Adrenal gland (tissue), 12 donors: Measurements from ENCODE around the gene MMD. TPM values are rescaled to one million over a fixed set of nuclear protein-coding genes. Genes with fewer than 3 reads are reported as not detected.
"Not testable (repeated sequence)": the region's sequence is repeated elsewhere in the genome, so short reads cannot be mapped to it uniquely, and the experiment has no call there.

ENCODE experiments used
- DNase-seq, 7 donors: peaks; one replicate each; pipeline ENCODE4 v3.0.0-alpha.2; 2019 to 2020
- H3K27ac ChIP-seq, 5 donors: fragments of 200-600 bp; sonication (generic) in 4 of 5; 1 replicate in 3 of 5; 2 replicates in 2 of 5; pipeline versions ENCODE4 v1.5.1 to v1.8.0; 2016 to 2020; ENCODE audit warnings: mild to moderate bottlenecking in 1 of 5
- H3K27me3 ChIP-seq: fragments of 200-600 bp; 2 replicates; pipeline ENCODE4 v1.8.0; 2021
- H3K36me3 ChIP-seq, 2 donors: fragments of 200-600 bp; replicated peaks in 1 of 2; 1 replicate in 1 of 2; 2 replicates in 1 of 2; pipeline versions ENCODE4 v1.5.1 to v1.8.0; 2018 to 2022
- H3K4me1 ChIP-seq, 2 donors: fragments of 200-600 bp; replicated peaks in 1 of 2; 1 replicate in 1 of 2; 2 replicates in 1 of 2; pipeline versions ENCODE4 v1.5.1 to v1.8.0; 2018 to 2021
- H3K4me3 ChIP-seq, 4 donors: fragments of 200-600 bp; sonication (generic) in 3 of 4; one replicate each; pipeline ENCODE4 v1.5.1; 2016 to 2018
- H3K9me3 ChIP-seq, 3 donors: fragments of 200-600 bp; sonication (generic) in 1 of 3; replicated peaks in 1 of 3; 1 replicate in 2 of 3; 2 replicates in 1 of 3; pipeline versions ENCODE4 v1.5.1 to v1.8.0; 2016 to 2021
- POLR2A ChIP-seq, 2 donors: fragments of 450-650 bp; IDR thresholded peaks; one replicate each; pipeline ENCODE4 v1.6.1; 2017; ENCODE audit warnings: antibody characterized with exemption in 2 of 2, mild to moderate bottlenecking in 2 of 2, moderate library complexity in 1 of 2
- WGBS, 4 donors: extraction: QIAGEN DNeasy Blood & Tissue Kit in 2 of 4; methylation state at CpG; one replicate each; pipeline versions ENCODE4 v1.1.5 to v1.1.7; 2013 to 2017; 5-methylcytosine and 5-hydroxymethylcytosine counted together
- intact Hi-C, 2 donors: fragments of 100-400 bp; cut with DNase I; formaldehyde crosslinking; loops; one replicate each; pipeline versions ENCODE4 v1.14.1 to v1.15.0; 2022 to 2023
- polyA plus RNA-seq, 3 donors: library from polyadenylated mRNA; stranded (reverse); fragments of 200-250 nt in 2 of 3; fragments of 350-450 nt in 1 of 3; fragmentation: Illumina TruSeq in 1 of 3; extraction: RNeasy Lipid Tissue Mini Kit (QIAGEN cat#74804) in 1 of 3; gene quantifications; one replicate each; pipeline ENCODE4 v1.2.3, GENCODE V29; 2013 to 2014
- total RNA-seq, 9 donors: library from RNA; depleted of rRNA in 4 of 9; stranded (reverse); fragments of >200 nt in 4 of 9; fragments of 120-200 nt in 1 of 9; fragmentation: NEBNext Ultra II Directional in 1 of 9; extraction: Animal tissue kit (Norgen Biotek cat#: 25700) in 1 of 9; gene quantifications; one replicate each; pipeline versions ENCODE4 v1.1.0 to v1.2.4, GENCODE V29; 2013 to 2023
- TF ChIP-seq, protein P1 (sequence below), 6 experiments: fragments of 450-650 bp in 4 of 6; fragments of 200-600 bp in 2 of 6; sonication (generic) in 1 of 6; IDR thresholded peaks; 1 replicate in 5 of 6; 2 replicates in 1 of 6; pipeline versions ENCODE4 v1.5.1 to v1.8.0; 2016 to 2021; ENCODE audit warnings: antibody characterized with exemption in 6 of 6, mild to moderate bottlenecking in 2 of 6, moderate library complexity in 1 of 6
- donor health status: healthy with polysubstance abuse.
- donor health status: Bipolar disorder and iron deficiency.
- donor health status: DM: yes; HTN: yes; CAD: no.
- donor health status: DM: no; HTN: no; CAD: no.
- donor health status: DM: no; HTN: no; CAD: no.
- donor health status: DM: yes; HTN: yes; CAD: no.

Gene MMD
- total and polyA plus RNA-seq, 12 donors: 6.2 to 27.6 (median 14.6) TPM

DNA sequence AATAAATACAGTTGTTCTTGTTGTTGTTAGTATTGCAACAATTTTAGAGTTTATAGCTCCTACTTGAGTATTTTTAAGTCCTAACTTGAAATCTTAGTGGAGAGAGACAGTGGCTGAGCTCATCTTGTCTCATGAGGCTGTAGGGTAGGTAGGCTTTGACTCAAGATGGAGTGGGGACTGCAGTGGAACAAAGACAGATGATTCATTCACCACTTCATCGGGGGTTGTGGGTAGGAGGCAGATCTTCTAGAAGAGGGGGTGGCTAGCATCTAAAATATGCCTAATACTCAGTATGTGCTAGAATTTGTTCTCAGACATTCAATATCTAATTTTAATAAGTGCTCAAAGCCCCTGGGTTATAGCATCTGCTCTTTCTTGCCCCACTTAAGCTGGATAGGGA, 13.1 kb upstream of the MMD start:
- TF ChIP-seq POLR2A (IDR thresholded peaks at IDR 0.05): no peak
- TF ChIP-seq, protein P1, sequence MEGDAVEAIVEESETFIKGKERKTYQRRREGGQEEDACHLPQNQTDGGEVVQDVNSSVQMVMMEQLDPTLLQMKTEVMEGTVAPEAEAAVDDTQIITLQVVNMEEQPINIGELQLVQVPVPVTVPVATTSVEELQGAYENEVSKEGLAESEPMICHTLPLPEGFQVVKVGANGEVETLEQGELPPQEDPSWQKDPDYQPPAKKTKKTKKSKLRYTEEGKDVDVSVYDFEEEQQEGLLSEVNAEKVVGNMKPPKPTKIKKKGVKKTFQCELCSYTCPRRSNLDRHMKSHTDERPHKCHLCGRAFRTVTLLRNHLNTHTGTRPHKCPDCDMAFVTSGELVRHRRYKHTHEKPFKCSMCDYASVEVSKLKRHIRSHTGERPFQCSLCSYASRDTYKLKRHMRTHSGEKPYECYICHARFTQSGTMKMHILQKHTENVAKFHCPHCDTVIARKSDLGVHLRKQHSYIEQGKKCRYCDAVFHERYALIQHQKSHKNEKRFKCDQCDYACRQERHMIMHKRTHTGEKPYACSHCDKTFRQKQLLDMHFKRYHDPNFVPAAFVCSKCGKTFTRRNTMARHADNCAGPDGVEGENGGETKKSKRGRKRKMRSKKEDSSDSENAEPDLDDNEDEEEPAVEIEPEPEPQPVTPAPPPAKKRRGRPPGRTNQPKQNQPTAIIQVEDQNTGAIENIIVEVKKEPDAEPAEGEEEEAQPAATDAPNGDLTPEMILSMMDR (IDR thresholded peaks at IDR 0.05): no peak
- no peaks in the 10 kb centered on the region for H3K36me3 ChIP-seq
- H3K27ac ChIP-seq: no peak overlapping the region
- intact Hi-C loops: no loop called here
- H3K4me3 ChIP-seq: no peak overlapping the region
- no peaks in the 10 kb centered on the region for H3K9me3 ChIP-seq
- WGBS, 4 donors: 82 to 93% (median 88%) methylated on average over 1 of the region's 1 CpG
- no peak for DNase-seq
- H3K27me3 ChIP-seq: no peaks in the 10 kb centered on the region
- peaks cover 0 to 12% of the 10 kb centered on the region in 2 donors for H3K4me1 ChIP-seq

DNA sequence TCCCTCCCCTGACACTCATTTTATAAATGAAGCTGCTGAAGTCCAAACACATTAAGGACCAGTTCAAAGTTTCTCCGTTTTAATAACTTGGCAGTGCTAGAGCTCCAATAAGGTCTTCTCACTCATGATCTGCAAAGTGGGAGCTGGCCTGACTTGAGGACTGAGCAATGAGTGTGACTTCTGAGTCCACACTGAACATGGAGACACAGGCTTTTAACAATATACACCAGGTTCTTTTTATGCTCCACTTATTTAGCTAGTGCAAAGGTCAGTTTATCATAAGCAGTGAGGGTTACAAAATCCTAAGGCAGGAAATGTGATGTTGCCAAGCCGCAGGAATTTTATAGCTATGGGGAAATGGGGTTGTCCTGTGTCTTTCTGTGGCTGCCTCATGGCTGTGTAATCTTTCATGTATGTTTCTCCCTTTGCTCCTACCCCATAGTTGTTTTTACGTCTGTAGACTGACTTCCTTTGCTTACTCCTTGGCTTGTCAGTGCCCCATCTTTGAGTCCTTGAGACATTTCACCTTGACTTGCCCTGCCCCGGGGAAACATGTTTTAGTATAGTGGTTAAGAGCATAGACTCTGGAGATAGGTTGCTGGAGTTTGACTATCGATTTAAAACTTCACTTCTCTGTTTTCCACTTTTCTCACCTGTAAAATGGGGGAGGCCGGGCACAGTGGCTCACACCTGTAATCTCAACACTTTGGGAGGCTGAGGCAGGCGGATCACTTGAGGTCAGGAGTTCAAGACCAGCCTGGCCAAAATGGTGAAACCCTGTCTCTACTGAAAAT, 12.2 kb upstream of the MMD start:
- no peaks in the 10 kb centered on the region for H3K9me3 ChIP-seq
- TF ChIP-seq POLR2A (IDR thresholded peaks at IDR 0.05): no peak
- TF ChIP-seq, protein P1 (IDR thresholded peaks at IDR 0.05): no peak
- H3K4me3 ChIP-seq: no peak overlapping the region
- intact Hi-C loops: no loop called here
- no peaks in the 10 kb centered on the region for H3K36me3 ChIP-seq
- H3K27me3 ChIP-seq: no peaks in the 10 kb centered on the region
- peaks cover 0 to 12% of the 10 kb centered on the region in 2 donors for H3K4me1 ChIP-seq
- DNase-seq: peak in 1 of 7 donors; percentile 25
- 50 to 65% (median 63%) methylated on average over 7 of the region's 7 CpGs for WGBS, 4 donors
- H3K27ac ChIP-seq: peak overlapping the region in 1 of 5 donors; percentile 33

DNA sequence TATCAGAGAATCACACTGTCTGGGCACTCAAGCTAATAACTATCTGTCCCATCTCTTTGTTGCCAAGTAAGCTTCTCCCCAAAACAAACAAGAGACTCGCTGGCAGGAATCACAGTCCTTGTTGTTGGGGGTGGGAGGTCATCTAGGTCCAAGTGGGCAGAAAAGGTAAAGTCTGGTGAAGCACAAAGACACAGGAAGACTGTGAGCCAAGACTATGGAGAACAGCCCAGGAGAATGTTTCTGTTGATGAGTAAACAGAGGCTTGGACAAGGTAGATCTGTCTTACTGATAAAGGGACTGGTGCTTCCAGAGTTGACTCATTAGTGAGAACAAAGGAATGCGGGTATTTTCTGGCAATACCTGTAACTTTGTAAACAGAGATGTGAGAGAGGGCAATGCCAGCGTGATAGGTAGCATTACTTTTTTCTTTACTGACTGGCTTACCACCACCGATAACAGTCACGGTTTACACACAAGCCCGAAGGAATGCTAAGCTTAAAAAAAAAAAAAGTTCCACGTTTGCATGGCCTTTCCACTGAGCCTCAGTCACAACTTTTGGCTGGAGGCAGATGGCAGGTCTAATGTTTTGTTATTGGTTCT, 11.5 kb upstream of the MMD start:
- no peaks in the 10 kb centered on the region for H3K27me3 ChIP-seq
- peaks cover 0 to 12% of the 10 kb centered on the region in 2 donors for H3K4me1 ChIP-seq
- peak overlapping the region in 1 of 5 donors; percentile 14 for H3K27ac ChIP-seq
- DNase-seq: no peak
- no peak overlapping the region for H3K4me3 ChIP-seq
- H3K36me3 ChIP-seq: no peaks in the 10 kb centered on the region
- WGBS, 4 donors: 64 to 71% (median 68%) methylated on average over 7 of the region's 7 CpGs
- intact Hi-C loops: no loop called here
- H3K9me3 ChIP-seq: no peaks in the 10 kb centered on the region
- no peak for TF ChIP-seq POLR2A (IDR thresholded peaks at IDR 0.05)
- TF ChIP-seq, protein P1 (IDR thresholded peaks at IDR 0.05): no peak

DNA sequence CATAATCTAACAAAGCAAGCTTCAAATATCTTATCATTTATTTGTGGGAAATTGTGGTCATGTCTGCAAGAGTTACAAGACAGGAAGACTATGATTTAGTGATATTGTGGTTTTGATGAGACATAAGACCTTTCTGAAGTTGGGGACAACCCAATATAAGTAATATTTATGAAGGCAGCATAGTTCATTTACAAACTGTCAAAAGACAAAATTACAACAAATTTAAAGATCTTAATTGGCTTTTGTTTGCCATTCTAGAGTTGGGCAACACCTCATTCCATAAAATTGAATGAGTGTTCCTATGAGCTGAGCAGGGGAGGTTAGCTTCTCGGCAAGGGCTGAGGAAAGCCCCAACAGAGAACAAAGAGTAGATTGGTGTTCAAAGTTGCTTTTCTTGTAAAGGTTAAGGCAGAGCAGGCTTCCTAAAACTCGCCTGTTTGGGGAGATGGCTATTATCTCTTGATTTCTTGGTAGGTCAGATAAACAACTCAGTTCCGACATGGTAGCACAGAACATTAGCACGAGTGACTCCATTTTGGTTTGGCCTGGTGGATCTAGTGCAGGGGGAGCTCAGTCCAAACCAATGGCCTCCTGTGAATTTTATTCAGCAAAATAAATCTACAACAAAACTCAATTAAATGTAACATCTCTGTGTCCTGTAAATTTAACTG, 10.9 kb upstream of the MMD start:
- Histone ChIP-seq H3K4me1 (peaks cover 0 to 12% of the 10 kb centered on the region in 2 donors), H3K27me3 (no peaks in the 10 kb centered on the region), H3K4me3 (no peak overlapping the region), H3K36me3 (no peaks in the 10 kb centered on the region), H3K9me3 (no peaks in the 10 kb centered on the region), H3K27ac (no peak overlapping the region)
- no peak for TF ChIP-seq POLR2A (IDR thresholded peaks at IDR 0.05)
- TF ChIP-seq, protein P1 (IDR thresholded peaks at IDR 0.05): no peak
- no peak for DNase-seq
- WGBS, 4 donors: 83 to 95% (median 87%) methylated on average over 4 of the region's 4 CpGs
- intact Hi-C loops: no loop called here

DNA sequence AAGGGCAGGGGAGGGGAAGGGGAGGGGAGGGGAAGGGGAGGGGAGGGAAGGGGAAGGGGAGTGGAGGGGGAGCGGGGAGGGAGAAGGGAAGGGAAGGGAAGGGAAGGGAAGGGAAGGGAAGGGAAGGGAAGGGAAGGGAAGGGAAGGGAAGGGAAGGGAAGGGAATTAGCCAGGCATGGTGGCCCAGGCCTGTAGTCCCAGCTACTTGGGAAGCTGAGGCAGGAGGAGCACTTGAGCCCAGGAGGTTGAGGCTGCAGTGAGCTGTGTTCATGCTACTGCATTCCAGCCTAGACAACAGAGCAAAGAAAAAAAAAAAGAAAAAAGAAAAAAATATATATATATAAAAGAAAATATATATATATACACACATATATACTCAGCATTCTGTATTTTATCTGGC, 10.3 kb upstream of the MMD start:
- H3K36me3 ChIP-seq, H3K27ac ChIP-seq, H3K27me3 ChIP-seq, DNase-seq, H3K9me3 ChIP-seq, intact Hi-C loops, H3K4me3 ChIP-seq: not testable (repeated sequence)
- H3K4me1 ChIP-seq: peaks cover 0 to 12% of the 10 kb centered on the region in 2 donors
- WGBS, 4 donors: no CpG with 5 or more reads among the region's 1 CpG
